IgD-negative memory B cell (primary cell): ENCODE data around the gene KIF16B. TPM values are rescaled to one million over a fixed set of nuclear protein-coding genes. Genes with fewer than 3 reads are reported as not detected.
A peak's percentile ranks its signal among the peaks of the same experiment; 100 is the strongest.

Experiments used
- H3K27ac Mint-ChIP-seq, 3 donors: one replicate each; pipeline ENCODE4 v1.8.0; 2020 to 2022; ENCODE audit warnings: mild to moderate bottlenecking in 3 of 3, mixed read lengths in 3 of 3, moderate library complexity in 1 of 3
- H3K27me3 Mint-ChIP-seq: one replicate; pipeline ENCODE4 v1.8.0; 2021; ENCODE audit warnings: mixed read lengths
- H3K36me3 Mint-ChIP-seq: one replicate; pipeline ENCODE4 v1.8.0; 2020; ENCODE audit warnings: mild to moderate bottlenecking, mixed read lengths
- H3K4me1 Mint-ChIP-seq, 3 donors: one replicate each; pipeline ENCODE4 v1.8.0; 2020 to 2022; ENCODE audit warnings: mixed read lengths in 3 of 3, mild to moderate bottlenecking in 1 of 3
- H3K4me3 Mint-ChIP-seq, 4 donors: one replicate each; pipeline ENCODE4 v1.8.0; 2020 to 2022; ENCODE audit warnings: mild to moderate bottlenecking in 4 of 4, mixed read lengths in 4 of 4, moderate library complexity in 3 of 4
- H3K9me3 Mint-ChIP-seq, 3 donors: one replicate each; pipeline ENCODE4 v1.8.0; 2020 to 2021; ENCODE audit warnings: mixed read lengths in 3 of 3, mild to moderate bottlenecking in 1 of 3
- polyA plus RNA-seq: library from polyadenylated mRNA; unstranded; fragments of 300-500 nt; fragmentation: Illumina TruSeq; gene quantifications from one replicate; pipeline ENCODE4 v1.2.3, GENCODE V29; 2021

Gene KIF16B
- polyA plus RNA-seq, 1 donor from 2014 or later = 7.3 TPM

DNA sequence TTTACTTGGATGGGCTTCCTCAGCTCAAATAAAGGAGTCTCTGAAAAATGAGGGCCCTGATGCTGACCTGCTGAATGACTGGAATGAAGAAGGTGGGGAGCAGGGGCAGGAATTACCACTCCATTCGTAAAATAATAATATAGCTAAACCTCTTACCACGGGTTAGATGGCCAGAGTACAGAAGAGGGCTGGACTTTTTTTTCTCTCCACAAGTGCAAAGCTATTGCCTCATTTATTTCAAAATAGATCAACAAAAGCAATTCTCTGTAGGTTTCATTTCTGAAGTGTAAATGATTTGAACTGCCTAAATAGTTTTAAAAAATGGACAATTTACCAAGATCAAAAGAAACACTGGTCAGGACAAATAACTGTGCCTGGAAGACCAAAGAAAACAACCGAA, 256.7 kb downstream of the KIF16B start:
- Mint-ChIP-seq H3K4me1 (peaks cover 4 to 10% (median 6%) of the 10 kb centered on the region in 3 donors), H3K4me3 (no peak overlapping the region), H3K36me3 (peaks cover 3% of the 10 kb centered on the region), H3K27me3 (no peaks in the 10 kb centered on the region), H3K27ac (no peak overlapping the region), H3K9me3 (peaks cover 0 to 1% (median under 1%) of the 10 kb centered on the region in 3 donors)

- H3K4me1 Mint-ChIP-seq = peaks cover 4 to 10% (median 6%) of the 10 kb centered on the region in 3 donors
- peaks cover 5% of the 10 kb centered on the region for H3K36me3 Mint-ChIP-seq
- H3K27me3 Mint-ChIP-seq = no peaks in the 10 kb centered on the region
- H3K9me3 Mint-ChIP-seq = peaks cover 0 to 3% (median 1%) of the 10 kb centered on the region in 3 donors
- no peak overlapping the region for H3K27ac Mint-ChIP-seq
- H3K4me3 Mint-ChIP-seq = peak overlapping the region in 1 of 4 donors; percentile 28
These were observed 258.5 kb downstream of the KIF16B start for GRCh38 chr20:16314748-16315159.

DNA sequence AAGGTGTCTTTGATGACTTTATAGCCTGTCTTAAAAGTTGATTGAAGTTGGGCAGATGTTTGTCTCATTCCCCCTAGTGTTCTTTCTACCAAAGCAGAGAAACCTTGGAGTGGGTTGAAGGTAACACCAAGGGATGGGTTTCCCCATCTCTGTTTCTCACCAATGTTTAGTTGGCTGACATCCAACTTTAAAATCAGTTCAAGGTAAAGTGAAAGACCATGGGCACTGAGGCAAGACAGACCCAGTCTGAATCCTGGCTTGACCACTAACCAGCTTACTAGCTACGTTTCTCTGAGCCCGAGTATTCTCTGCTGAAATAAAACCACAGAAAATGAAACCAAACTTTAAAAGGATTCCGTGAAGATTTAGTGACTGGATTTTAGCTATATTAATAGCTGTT, 258.9 kb downstream of the KIF16B start:
- H3K4me3 Mint-ChIP-seq = no peak overlapping the region
- H3K9me3 Mint-ChIP-seq = peaks cover 0 to 4% (median 1%) of the 10 kb centered on the region in 3 donors
- H3K4me1 Mint-ChIP-seq = peaks cover 4 to 10% (median 6%) of the 10 kb centered on the region in 3 donors
- no peaks in the 10 kb centered on the region for H3K27me3 Mint-ChIP-seq
- peaks cover 5% of the 10 kb centered on the region for H3K36me3 Mint-ChIP-seq
- H3K27ac Mint-ChIP-seq = no peak overlapping the region

- Mint-ChIP-seq H3K27ac (no peak overlapping the region), H3K36me3 (peaks cover 5% of the 10 kb centered on the region)
These were observed 259.3 kb downstream of the KIF16B start for GRCh38 chr20:16313917-16314316.

GRCh38 chr20:16312998-16313397, 260.2 kb downstream of the KIF16B start:
- Mint-ChIP-seq H3K4me1 (peaks cover under 1 to 6% (median 3%) of the 10 kb centered on the region in 3 donors), H3K36me3 (peaks cover 5% of the 10 kb centered on the region), H3K27me3 (no peaks in the 10 kb centered on the region), H3K9me3 (peaks cover 0 to 4% (median 0%) of the 10 kb centered on the region in 3 donors), H3K27ac (no peak overlapping the region), H3K4me3 (no peak overlapping the region)

More at GRCh38 chr20:16313917-16314316, 259.3 kb downstream of the KIF16B start:
- H3K9me3 Mint-ChIP-seq = peaks cover 0 to 4% (median 1%) of the 10 kb centered on the region in 3 donors
- H3K4me3 Mint-ChIP-seq = no peak overlapping the region
- H3K27me3 Mint-ChIP-seq = no peaks in the 10 kb centered on the region
- peaks cover 4 to 10% (median 6%) of the 10 kb centered on the region in 3 donors for H3K4me1 Mint-ChIP-seq

DNA sequence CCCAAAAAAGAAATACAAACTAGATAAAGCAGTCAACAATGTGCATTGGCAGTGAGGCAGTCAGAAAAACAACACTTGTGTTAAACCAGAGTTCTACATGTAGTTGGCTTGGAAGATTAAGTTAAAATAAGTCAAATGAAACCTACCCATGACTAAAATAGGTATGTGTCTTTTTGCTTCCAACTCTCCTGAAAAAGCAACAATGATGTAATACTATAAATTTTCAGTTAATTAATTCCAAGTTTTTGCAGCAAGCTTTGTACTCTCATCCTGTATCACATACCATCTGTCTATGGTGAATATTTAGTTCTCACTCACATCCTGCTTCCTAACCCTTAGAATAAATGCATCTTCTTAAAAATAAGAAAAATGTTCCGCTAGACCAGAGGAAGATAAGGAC, 261.5 kb downstream of the KIF16B start:
- H3K9me3 Mint-ChIP-seq = peaks cover 0 to 4% (median 0%) of the 10 kb centered on the region in 3 donors
- H3K36me3 Mint-ChIP-seq = peaks cover 5% of the 10 kb centered on the region
- H3K4me3 Mint-ChIP-seq = no peak overlapping the region
- no peaks in the 10 kb centered on the region for H3K4me1 Mint-ChIP-seq
- H3K27me3 Mint-ChIP-seq = no peaks in the 10 kb centered on the region
- no peak overlapping the region for H3K27ac Mint-ChIP-seq

- Mint-ChIP-seq H3K9me3 (peaks cover 6 to 7% (median 6%) of the 10 kb centered on the region in 3 donors), H3K27me3 (no peaks in the 10 kb centered on the region), H3K4me3 (no peak overlapping the region), H3K4me1 (no peaks in the 10 kb centered on the region), H3K36me3 (peaks cover 6% of the 10 kb centered on the region), H3K27ac (no peak overlapping the region)
These were observed 264.5 kb downstream of the KIF16B start for GRCh38 chr20:16308754-16309153.

DNA sequence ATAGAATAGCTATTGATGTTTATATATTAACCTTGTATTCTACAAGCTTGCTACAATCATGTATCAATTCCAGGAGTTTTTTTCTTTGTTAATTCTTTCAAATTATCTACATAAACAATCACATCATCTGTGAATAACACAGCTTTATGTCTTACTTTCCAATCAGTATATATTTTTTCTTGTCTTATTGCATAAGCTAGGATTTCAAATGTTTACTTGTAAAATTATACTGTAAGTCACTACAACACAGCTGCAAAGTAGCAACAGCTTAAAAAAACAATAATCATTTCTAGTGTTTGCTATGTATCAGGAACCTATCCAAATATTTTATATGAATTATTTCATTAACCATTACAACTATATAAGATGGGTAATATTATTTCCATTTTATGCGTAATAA, 270.4 kb downstream of the KIF16B start:
- Mint-ChIP-seq H3K27me3 (no peaks in the 10 kb centered on the region), H3K9me3 (peaks cover 11 to 22% (median 17%) of the 10 kb centered on the region in 3 donors), H3K36me3 (peaks cover 9% of the 10 kb centered on the region), H3K4me1 (no peaks in the 10 kb centered on the region), H3K4me3 (no peak overlapping the region), H3K27ac (no peak overlapping the region)

DNA sequence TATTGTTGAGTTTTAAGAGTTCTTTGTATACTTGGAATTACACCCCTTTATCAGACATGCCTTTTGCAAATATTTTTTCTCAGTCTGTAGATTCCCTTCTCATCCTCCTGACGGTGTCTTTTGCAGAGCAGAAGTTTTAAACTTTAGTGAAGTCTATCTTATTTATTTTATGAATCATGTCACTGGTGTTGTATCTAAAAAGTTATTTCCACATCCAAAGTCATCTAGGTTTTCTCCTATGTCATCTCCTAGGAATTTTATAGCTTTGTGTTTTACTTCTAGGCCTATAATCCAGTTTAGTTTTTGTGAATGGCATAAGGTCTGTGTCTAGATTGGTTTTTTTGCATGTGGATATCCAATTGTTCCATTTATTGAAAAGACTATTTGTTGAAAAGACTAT, 271.3 kb downstream of the KIF16B start:
- Mint-ChIP-seq H3K4me3 (no peak overlapping the region), H3K27me3 (no peaks in the 10 kb centered on the region), H3K9me3 (peaks cover 11 to 22% (median 17%) of the 10 kb centered on the region in 3 donors), H3K27ac (no peak overlapping the region), H3K36me3 (peaks cover 9% of the 10 kb centered on the region), H3K4me1 (no peaks in the 10 kb centered on the region)

- peaks cover 9 to 22% (median 11%) of the 10 kb centered on the region in 3 donors for H3K9me3 Mint-ChIP-seq
- peaks cover 7% of the 10 kb centered on the region for H3K36me3 Mint-ChIP-seq
- H3K27me3 Mint-ChIP-seq = no peaks in the 10 kb centered on the region
- H3K4me3 Mint-ChIP-seq = no peak overlapping the region
- H3K4me1 Mint-ChIP-seq = no peaks in the 10 kb centered on the region
- H3K27ac Mint-ChIP-seq = no peak overlapping the region
These were observed 273.4 kb downstream of the KIF16B start for GRCh38 chr20:16299897-16300296.

GRCh38 chr20:16296931-16297330, 276.3 kb downstream of the KIF16B start:
- Mint-ChIP-seq H3K4me1 (no peaks in the 10 kb centered on the region), H3K36me3 (peaks cover 3% of the 10 kb centered on the region), H3K27ac (no peak overlapping the region), H3K9me3 (peaks cover 1 to 7% (median 2%) of the 10 kb centered on the region in 3 donors), H3K4me3 (no peak overlapping the region), H3K27me3 (no peaks in the 10 kb centered on the region)

- H3K4me3 Mint-ChIP-seq = no peak overlapping the region
- no peaks in the 10 kb centered on the region for H3K27me3 Mint-ChIP-seq
- H3K36me3 Mint-ChIP-seq = peaks cover 1% of the 10 kb centered on the region
- H3K27ac Mint-ChIP-seq = no peak overlapping the region
- H3K9me3 Mint-ChIP-seq = peaks cover 0 to 1% (median 0%) of the 10 kb centered on the region in 3 donors
- no peaks in the 10 kb centered on the region for H3K4me1 Mint-ChIP-seq
These were observed 277.7 kb downstream of the KIF16B start for GRCh38 chr20:16295534-16295933.

DNA sequence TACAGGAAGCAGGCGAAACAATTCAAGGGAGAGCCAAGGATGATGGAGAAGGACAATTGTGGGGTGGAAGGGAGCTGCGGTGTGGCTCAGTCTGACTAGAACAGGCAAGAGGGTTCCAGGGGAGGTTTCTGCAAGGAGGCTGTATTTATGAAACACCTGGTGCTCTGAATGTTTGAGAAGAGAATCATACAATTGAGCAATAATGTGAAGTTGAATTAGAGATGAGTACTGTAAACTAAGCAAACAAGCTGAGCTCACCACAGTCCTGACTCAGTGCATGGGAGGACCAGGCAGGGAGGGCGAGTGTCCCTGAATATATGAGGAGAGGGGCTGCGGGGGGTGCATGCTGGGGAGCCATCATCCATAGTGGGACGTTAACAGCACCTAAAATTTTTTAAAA, 279.7 kb downstream of the KIF16B start:
- H3K9me3 Mint-ChIP-seq = no peaks in the 10 kb centered on the region
- H3K27ac Mint-ChIP-seq = no peak overlapping the region
- no peak overlapping the region for H3K4me3 Mint-ChIP-seq
- no peaks in the 10 kb centered on the region for H3K4me1 Mint-ChIP-seq
- H3K36me3 Mint-ChIP-seq = peaks cover 4% of the 10 kb centered on the region
- no peaks in the 10 kb centered on the region for H3K27me3 Mint-ChIP-seq

- H3K27ac Mint-ChIP-seq = no peak overlapping the region
- no peaks in the 10 kb centered on the region for H3K9me3 Mint-ChIP-seq
- no peaks in the 10 kb centered on the region for H3K27me3 Mint-ChIP-seq
- H3K4me3 Mint-ChIP-seq = no peak overlapping the region
- peaks cover 4% of the 10 kb centered on the region for H3K36me3 Mint-ChIP-seq
- H3K4me1 Mint-ChIP-seq = no peaks in the 10 kb centered on the region
These were observed 280.9 kb downstream of the KIF16B start for GRCh38 chr20:16292226-16292880.

- H3K9me3 Mint-ChIP-seq = no peaks in the 10 kb centered on the region
- no peaks in the 10 kb centered on the region for H3K4me1 Mint-ChIP-seq
- no peaks in the 10 kb centered on the region for H3K27me3 Mint-ChIP-seq
- H3K36me3 Mint-ChIP-seq = peaks cover 9% of the 10 kb centered on the region
- H3K27ac Mint-ChIP-seq = no peak overlapping the region
- no peak overlapping the region for H3K4me3 Mint-ChIP-seq
These were observed 282.9 kb downstream of the KIF16B start for GRCh38 chr20:16290358-16290757.

DNA sequence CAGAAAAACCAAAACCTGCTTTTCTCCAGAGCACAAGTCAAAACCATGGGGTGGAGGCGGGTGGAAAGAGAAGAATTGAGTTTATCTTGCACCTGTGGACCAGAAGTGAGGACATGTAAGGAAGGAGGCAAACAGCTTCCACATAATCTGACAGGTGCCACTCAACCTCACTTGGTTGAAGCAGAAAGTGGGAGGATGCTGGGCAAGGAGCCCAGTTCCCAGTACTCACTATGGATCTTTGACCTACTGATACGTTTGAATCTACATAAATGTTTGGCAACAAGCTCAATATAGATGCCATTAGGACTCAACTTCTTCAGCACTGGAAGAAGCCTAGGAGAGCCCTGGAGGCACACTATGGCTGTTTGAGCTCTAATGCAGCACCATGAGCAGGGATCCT, 285.5 kb downstream of the KIF16B start:
- Mint-ChIP-seq H3K27me3 (no peaks in the 10 kb centered on the region), H3K9me3 (no peaks in the 10 kb centered on the region), H3K4me1 (peaks cover 0 to 4% (median 0%) of the 10 kb centered on the region in 3 donors), H3K27ac (no peak overlapping the region), H3K4me3 (no peak overlapping the region), H3K36me3 (peaks cover 11% of the 10 kb centered on the region)
